Activated CD4-positive, CD25-positive, alpha-beta regulatory T cell treated with anti-CD3 and anti-CD28 coated beads, Interleukin-2, amount 50 U/mL, for 24 hours (primary cell): ENCODE data around the gene SLIT1.

Source experiments
- ATAC-seq, 2 donors: fragments of 150-1000 bp; cut with Tn5 transposase; one replicate each; pipeline ENCODE4 v1.10.0; 2021; ENCODE audit warnings: mild to moderate bottlenecking in 1 of 2, moderate library complexity in 1 of 2

SLIT1 gene

DNA sequence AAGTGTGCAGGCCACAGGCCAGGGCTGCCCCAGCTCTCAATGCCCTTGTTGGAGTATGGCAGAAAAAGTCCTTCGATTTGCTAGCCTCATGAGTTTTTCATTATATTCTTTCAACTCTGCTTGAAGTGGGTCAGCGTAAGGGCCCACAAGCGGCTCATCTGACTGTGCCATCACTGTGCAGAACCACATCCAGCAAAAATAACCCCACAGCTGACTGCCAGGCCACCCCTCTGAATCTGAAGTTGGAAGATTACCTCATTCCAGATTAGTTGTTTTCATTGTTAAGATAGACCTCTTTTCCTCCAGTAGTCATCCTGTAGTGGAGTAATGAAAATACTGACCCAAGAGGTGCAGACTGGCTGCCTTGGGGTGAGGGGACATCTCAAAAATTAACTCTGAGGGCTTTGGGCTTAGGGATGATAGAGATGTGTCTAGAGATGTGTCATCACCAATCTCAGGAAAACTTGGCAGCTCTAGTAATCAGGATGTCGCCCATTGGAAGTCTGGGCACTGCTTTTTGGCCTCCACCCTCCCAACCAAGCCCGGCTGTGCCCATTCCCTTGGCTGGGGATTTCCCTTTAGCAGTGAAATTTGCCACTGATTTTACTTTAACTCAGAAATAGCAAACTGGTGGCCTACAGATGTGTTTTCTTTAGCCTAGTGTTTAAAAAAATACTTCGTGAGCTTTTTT lies 189.3 kb downstream of the SLIT1 start:
- ATAC-seq: no peak

DNA sequence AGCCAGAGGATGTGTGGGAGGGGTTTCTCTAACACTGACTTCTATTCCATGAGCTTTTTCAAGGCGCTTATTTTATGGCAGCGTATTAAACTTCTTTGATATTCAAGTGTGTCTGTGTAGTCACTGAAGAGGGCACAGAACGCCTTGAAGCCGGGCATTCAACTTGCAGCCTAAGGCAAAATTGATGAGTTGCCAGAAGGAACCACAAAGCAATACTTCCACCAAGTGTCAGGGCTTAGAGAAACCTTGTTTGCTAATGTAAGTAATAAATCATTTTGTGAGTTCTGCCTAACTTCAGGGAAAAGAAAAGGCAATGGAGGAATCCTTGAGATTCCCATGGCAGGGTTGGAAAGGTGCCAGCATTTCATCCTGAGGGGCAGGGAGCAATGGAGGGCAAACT lies 189.9 kb downstream of the SLIT1 start:
- no peak for ATAC-seq

DNA sequence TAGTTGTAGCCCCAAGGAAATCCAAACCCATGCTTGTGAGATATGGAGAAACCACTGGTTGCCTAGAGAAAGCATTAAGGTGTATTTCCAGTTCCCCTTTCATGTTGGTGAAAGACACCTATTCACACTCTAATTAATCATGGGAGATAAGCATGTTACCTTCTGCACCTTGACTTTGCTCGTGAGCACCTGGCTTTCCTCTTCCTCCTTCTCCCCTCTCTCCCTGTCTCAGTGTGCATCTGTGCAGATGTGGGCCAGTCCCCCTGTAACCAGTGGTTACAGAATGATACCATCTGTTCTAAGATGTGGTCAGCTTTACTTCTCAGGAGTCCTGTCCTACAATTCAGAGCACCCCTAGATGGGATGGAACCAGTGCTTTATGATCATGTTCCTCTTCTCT lies 193.0 kb downstream of the SLIT1 start:
- no peak for ATAC-seq

GRCh38 chr10:96991313-96991841 lies 194.4 kb downstream of the SLIT1 start:
- no peak for ATAC-seq

- no peak for ATAC-seq
Observed at GRCh38 chr10:96988426-96988825, 197.3 kb downstream of the SLIT1 start.

- no peak for ATAC-seq
Observed at GRCh38 chr10:96987842-96988175, 197.9 kb downstream of the SLIT1 start.

DNA sequence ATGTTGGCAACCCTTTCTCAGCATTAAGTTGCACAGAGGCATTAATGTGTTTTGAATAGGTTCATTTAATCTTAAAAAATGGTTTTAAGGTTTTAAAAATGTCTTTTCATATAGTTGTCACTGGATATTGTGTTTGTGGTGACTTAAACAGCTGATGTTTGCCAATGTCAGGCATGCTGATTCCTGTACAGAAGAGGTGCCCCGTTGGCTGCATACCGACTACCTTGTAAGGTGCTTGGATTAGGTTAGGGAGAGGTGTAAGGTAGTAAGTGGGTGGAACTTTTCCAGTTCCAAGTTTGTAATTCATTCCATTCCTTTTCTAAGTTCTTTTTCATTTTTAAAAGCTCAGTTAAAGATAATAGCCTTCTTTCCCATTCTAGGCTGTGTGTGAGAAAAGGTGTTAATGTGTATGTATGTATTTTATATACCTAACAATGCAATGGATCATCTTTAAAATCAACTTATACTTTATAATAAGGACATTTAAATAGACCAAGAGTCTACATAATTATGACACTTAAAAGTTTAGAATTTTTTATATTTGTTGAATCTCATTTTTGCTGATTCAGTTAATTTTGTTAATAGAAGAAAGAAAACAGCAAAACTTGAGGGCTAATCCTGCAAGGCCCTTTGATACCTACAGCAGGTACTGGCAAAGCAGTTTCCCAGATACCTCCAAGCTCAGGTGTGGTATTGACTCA lies 198.5 kb downstream of the SLIT1 start:
- no peak for ATAC-seq

- no peak for ATAC-seq
Observed at GRCh38 chr10:96986200-96986856, 199.4 kb downstream of the SLIT1 start.

DNA sequence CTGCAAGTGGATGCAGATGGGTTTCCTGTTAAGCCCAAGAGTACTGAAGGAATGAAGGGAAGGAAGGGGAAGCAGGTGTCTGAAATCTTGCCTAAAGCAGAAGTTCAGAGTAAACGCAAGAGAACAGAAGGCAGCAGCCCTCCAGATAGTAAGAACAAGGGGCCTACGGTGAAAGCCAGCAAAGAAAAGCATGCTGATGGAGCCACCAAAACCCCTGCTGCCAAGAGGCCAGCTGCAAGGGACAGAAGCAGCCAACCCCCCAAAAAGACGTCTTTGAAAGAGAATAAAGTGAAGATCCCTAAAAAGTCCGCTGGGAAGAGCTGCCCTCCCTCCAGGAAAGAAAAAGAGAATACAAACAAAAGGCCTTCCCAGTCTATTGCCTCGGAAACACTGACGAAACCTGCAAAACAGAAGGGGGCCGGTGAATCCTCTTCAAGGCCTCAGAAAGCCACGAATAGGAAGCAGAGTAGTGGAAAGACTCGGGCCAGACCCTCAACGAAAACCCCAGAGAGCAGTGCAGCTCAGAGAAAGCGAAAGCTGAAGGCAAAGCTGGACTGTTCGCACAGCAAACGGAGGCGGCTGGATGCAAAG lies 201.1 kb downstream of the SLIT1 start:
- ATAC-seq: no peak

- ATAC-seq: no peak
Observed at GRCh38 chr10:96982149-96982930, 203.4 kb downstream of the SLIT1 start.

DNA sequence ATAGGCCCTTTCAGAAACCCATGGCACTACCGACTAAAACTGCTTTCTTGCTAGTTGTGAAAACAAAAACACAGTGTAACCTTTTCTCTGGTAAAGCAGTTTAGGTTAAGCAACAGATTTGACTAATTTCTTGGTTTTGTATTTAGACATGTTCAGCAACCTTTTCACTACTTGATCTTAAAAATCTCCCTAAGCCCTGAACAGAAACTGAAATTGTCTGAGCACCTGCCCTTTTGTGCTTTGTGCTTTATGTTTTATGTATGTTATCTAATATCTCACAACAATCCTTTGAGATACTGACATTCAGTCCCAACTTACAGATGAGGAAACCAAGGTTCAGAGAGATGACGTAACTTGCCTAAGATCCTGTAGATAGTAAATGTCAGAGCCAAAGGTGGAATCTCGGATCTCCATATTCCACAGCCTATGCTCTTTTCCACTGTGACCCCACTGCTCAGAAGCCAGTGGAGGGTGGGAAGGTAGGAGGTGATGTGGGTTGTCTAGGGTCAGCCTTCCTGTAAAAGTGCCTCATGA lies 207.1 kb downstream of the SLIT1 start:
- peak; percentile 82 to 90 for ATAC-seq

DNA sequence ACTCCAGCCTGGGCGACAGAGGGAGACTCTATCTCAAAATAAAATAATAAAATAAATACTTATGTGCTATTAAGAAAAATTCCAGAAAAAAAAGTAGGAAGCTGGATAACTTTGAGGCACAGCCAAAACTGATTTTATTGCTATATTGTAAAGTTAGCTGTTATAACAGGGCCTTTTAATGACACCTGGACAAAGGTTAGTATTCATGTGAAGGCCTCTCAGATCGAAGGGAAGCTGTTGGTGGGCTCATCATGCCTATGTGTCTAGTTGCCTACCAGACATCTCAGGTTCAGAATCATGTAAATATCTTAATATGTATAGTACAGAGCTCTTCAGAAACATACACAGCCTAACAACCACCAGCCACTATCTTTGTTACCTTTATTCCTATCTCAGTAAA lies 210.6 kb downstream of the SLIT1 start:
- no peak for ATAC-seq

GRCh38 chr10:96973809-96974747 lies 211.7 kb downstream of the SLIT1 start:
- no peak for ATAC-seq

- no peak for ATAC-seq
Observed at GRCh38 chr10:96972264-96972663, 213.5 kb downstream of the SLIT1 start.

GRCh38 chr10:96971324-96971723 lies 214.4 kb downstream of the SLIT1 start:
- no peak for ATAC-seq

- ATAC-seq: no peak
Observed at GRCh38 chr10:96968682-96969423, 216.9 kb downstream of the SLIT1 start.

GRCh38 chr10:96967847-96968246 lies 217.9 kb downstream of the SLIT1 start:
- ATAC-seq: no peak

- ATAC-seq: no peak
Observed at GRCh38 chr10:96964131-96964530, 221.6 kb downstream of the SLIT1 start.

- ATAC-seq: peak; percentile 55 to 65
Observed at GRCh38 chr10:96960872-96961271, 224.9 kb downstream of the SLIT1 start.

DNA sequence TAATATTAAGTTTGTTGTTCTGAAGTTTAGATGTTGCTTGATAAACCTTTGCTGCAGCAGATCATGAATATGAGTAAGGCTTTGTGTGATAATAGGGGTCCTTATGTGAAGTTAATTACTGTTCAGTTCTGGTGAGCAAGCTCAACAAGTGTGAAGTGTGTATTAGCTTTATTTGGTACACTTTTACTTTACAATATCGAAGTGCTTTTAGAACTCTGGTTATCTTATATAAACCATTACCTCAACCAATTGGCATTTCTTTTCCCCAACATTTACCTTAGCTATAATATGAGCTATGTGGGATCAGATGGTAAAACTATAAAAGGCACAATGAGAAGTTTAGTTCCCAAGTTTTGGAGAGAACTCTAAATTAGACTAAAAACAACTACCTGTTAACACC lies 226.0 kb downstream of the SLIT1 start:
- no peak for ATAC-seq
